NB4 (cell line): ENCODE data around the gene SOX1.
A peak's percentile ranks its signal among the peaks of the same experiment; 100 is the strongest.

Source experiments
- DNase-seq: peaks from one replicate; pipeline ENCODE4 v3.0.0; 2010; ENCODE audit warnings: low read depth
- H3K4me3 ChIP-seq: one replicate; pipeline ENCODE4 v1.5.1; 2011; ENCODE audit warnings: mild to moderate bottlenecking, low read depth, low read length, moderate library complexity
- CTCF ChIP-seq: IDR thresholded peaks from one replicate; pipeline ENCODE4 v1.5.1; 2012; ENCODE audit warnings: low read depth, low read length
- MAX ChIP-seq: IDR thresholded peaks from 2 replicates; pipeline ENCODE4 v1.6.1; 2011; ENCODE audit warnings: low read depth, low read length
- MYC ChIP-seq: IDR thresholded peaks from 2 replicates; pipeline ENCODE4 v1.6.1; 2011; ENCODE audit warnings: low read depth, low read length
- POLR2A ChIP-seq: IDR thresholded peaks from 2 replicates; pipeline ENCODE4 v1.6.1; 2011; ENCODE audit warnings: mild to moderate bottlenecking; ENCODE audit not compliant: insufficient read length; ENCODE audit errors: extremely low read depth

Gene SOX1

GRCh38 chr13:112078879-112079531 lies 12.1 kb downstream of the SOX1 start:
- no peak overlapping the region for H3K4me3 ChIP-seq
- no peak for DNase-seq
- TF ChIP-seq CTCF (no peak), POLR2A (no peak), MAX (no peak), MYC (no peak)

GRCh38 chr13:112079696-112080095 lies 12.7 kb downstream of the SOX1 start:
- DNase-seq = peak; percentile 9
- TF ChIP-seq MYC (no peak), CTCF (no peak), POLR2A (no peak), MAX (no peak)
- H3K4me3 ChIP-seq = no peak overlapping the region

GRCh38 chr13:112083971-112084370 lies 17.0 kb downstream of the SOX1 start:
- H3K4me3 ChIP-seq = no peak overlapping the region
- TF ChIP-seq MYC = no peak
- DNase-seq = no peak

- H3K4me3 ChIP-seq = no peak overlapping the region
- DNase-seq = no peak
- TF ChIP-seq POLR2A (no peak), MYC (no peak), MAX (no peak), CTCF (no peak)
Measured at GRCh38 chr13:112092453-112092852, 25.5 kb downstream of the SOX1 start.

- H3K4me3 ChIP-seq = no peak overlapping the region
- TF ChIP-seq MYC (no peak), CTCF (no peak), MAX (no peak), POLR2A (no peak)
- no peak for DNase-seq
Measured at GRCh38 chr13:112095354-112095753, 28.4 kb downstream of the SOX1 start.

GRCh38 chr13:112096959-112097358 lies 30.0 kb downstream of the SOX1 start:
- TF ChIP-seq CTCF (no peak), POLR2A (no peak), MYC (no peak), MAX (no peak)
- no peak overlapping the region for H3K4me3 ChIP-seq
- no peak for DNase-seq
